HepG2 (cell line): Measurements from ENCODE around the gene MRPL27. TPM values are rescaled to one million over a fixed set of nuclear protein-coding genes. Genes with fewer than 3 reads are reported as not detected.
A peak's percentile ranks its signal among the peaks of the same experiment; 100 is the strongest.

ENCODE experiments used
- CC2D1A ChIP-seq: sonication (generic); formaldehyde crosslinking; IDR thresholded peaks from 2 replicates; pipeline ENCODE4 v1.8.1; 2023; ENCODE audit warnings: mild to moderate bottlenecking, missing genetic modification reagents
- CEBPB ChIP-seq: IDR thresholded peaks from 2 replicates; pipeline ENCODE4 v1.6.1; 2011; ENCODE audit warnings: low read depth, low read length, improper control_type of control experiment, borderline replicate concordance
- CENPT ChIP-seq: sonication (generic); formaldehyde crosslinking; IDR thresholded peaks from 2 replicates; pipeline ENCODE4 v1.8.0; 2022; ENCODE audit warnings: low read depth, mild to moderate bottlenecking, moderate library complexity, missing genetic modification reagents
- JUN ChIP-seq: sonication (generic); formaldehyde crosslinking; IDR thresholded peaks from 2 replicates; pipeline ENCODE4 v1.4.0; 2020; ENCODE audit warnings: mild to moderate bottlenecking, missing genetic modification reagents
- MNT ChIP-seq: fragments of 450-650 bp; IDR thresholded peaks from 2 replicates; pipeline ENCODE4 v1.6.1; 2016
- NFE2 ChIP-seq: sonication (generic); formaldehyde crosslinking; IDR thresholded peaks from 2 replicates; pipeline ENCODE4 v1.4.0; 2020; ENCODE audit warnings: missing genetic modification reagents
- PLRG1 ChIP-seq: fragments of 450-650 bp; conservative IDR thresholded peaks from 2 replicates; pipeline ENCODE4 v1.6.1; 2016
- REXO4 ChIP-seq: sonication (generic); formaldehyde crosslinking; IDR thresholded peaks from 2 replicates; pipeline ENCODE4 v1.8.0; 2022; ENCODE audit warnings: missing genetic modification reagents, mild to moderate bottlenecking, borderline replicate concordance
- RFX1 ChIP-seq: fragments of 450-650 bp; IDR thresholded peaks from 2 replicates; pipeline ENCODE4 v1.6.1; 2017
- RNF2 ChIP-seq: fragments of 450-650 bp; conservative IDR thresholded peaks from 2 replicates; pipeline ENCODE4 v1.6.1; 2016; ENCODE audit warnings: low read depth
- SMAD1 ChIP-seq: sonication (generic); formaldehyde crosslinking; IDR thresholded peaks from 2 replicates; pipeline ENCODE4 v1.4.0; 2020; ENCODE audit warnings: missing genetic modification reagents, low read depth, mild to moderate bottlenecking, borderline replicate concordance
- TEAD2 ChIP-seq: sonication (generic); formaldehyde crosslinking; IDR thresholded peaks from 2 replicates; pipeline ENCODE4 v1.9.0; 2021; ENCODE audit warnings: missing genetic modification reagents
- U2AF1 ChIP-seq: fragments of 200-400 bp; formaldehyde crosslinking; optimal IDR thresholded peaks from 2 replicates; pipeline ENCODE3; 2017; ENCODE audit warnings: mild to moderate bottlenecking, low read depth, low read length
- WIZ ChIP-seq: sonication (generic); formaldehyde crosslinking; IDR thresholded peaks from 2 replicates; pipeline ENCODE4 v1.5.1; 2020; ENCODE audit warnings: mild to moderate bottlenecking, missing genetic modification reagents
- ZNF180 ChIP-seq: sonication (generic); formaldehyde crosslinking; IDR thresholded peaks from 2 replicates; pipeline ENCODE4 v1.4.0; 2020; ENCODE audit warnings: low read depth, missing genetic modification reagents, borderline replicate concordance
- ZNF235 ChIP-seq: sonication (generic); formaldehyde crosslinking; IDR thresholded peaks from 2 replicates; pipeline ENCODE4 v1.8.1; 2023; ENCODE audit warnings: mild to moderate bottlenecking, missing genetic modification reagents, borderline replicate concordance
- ZNF24 ChIP-seq: fragments of 450-650 bp; IDR thresholded peaks from 2 replicates; pipeline ENCODE4 v1.6.1; 2017; ENCODE audit warnings: antibody characterized with exemption, mild to moderate bottlenecking
- ZNF329 ChIP-seq: sonication (generic); formaldehyde crosslinking; IDR thresholded peaks from 2 replicates; pipeline ENCODE4 v1.9.0; 2021; ENCODE audit warnings: low read depth, mild to moderate bottlenecking, missing genetic modification reagents
- ZNF362 ChIP-seq: sonication (generic); formaldehyde crosslinking; IDR thresholded peaks from 2 replicates; pipeline ENCODE4 v1.4.0; 2020; ENCODE audit warnings: missing genetic modification reagents, mild to moderate bottlenecking, borderline replicate concordance
- ZNF496 ChIP-seq: sonication (generic); formaldehyde crosslinking; IDR thresholded peaks from 2 replicates; pipeline ENCODE4 v1.8.1; 2023; ENCODE audit warnings: mild to moderate bottlenecking, moderate library complexity, missing genetic modification reagents; ENCODE audit not compliant: insufficient replicate concordance
- ZNF607 ChIP-seq: sonication (generic); formaldehyde crosslinking; IDR thresholded peaks from 2 replicates; pipeline ENCODE4 v1.5.1; 2020; ENCODE audit warnings: missing genetic modification reagents, mild to moderate bottlenecking, borderline replicate concordance
- ZNF777 ChIP-seq: sonication (generic); formaldehyde crosslinking; IDR thresholded peaks from 2 replicates; pipeline ENCODE4 v1.4.0; 2020; ENCODE audit warnings: missing genetic modification reagents
- ZNF784 ChIP-seq: sonication (generic); formaldehyde crosslinking; IDR thresholded peaks from 2 replicates; pipeline ENCODE4 v1.5.1; 2020; ENCODE audit warnings: missing genetic modification reagents, mild to moderate bottlenecking, borderline replicate concordance
- ZSCAN5A ChIP-seq: sonication (generic); formaldehyde crosslinking; IDR thresholded peaks from 2 replicates; pipeline ENCODE4 v1.8.0; 2022; ENCODE audit warnings: mild to moderate bottlenecking, missing genetic modification reagents, borderline replicate concordance
- polyA plus RNA-seq, 8 experiments: library from polyadenylated mRNA; depleted of rRNA in 3 of 8; stranded (reverse) in 7 of 8; unstranded in 1 of 8; fragments of >200 nt; fragmentation: Illumina TruSeq in 4 of 8; extraction: Trizol in 4 of 8; gene quantifications; 2 replicates each; pipeline versions ENCODE4 v1.2.1 to v1.2.3, GENCODE V29; 2011 to 2016; ENCODE audit warnings: low read depth in 4 of 8, missing spikeins in 1 of 8, mixed read lengths in 1 of 8; ENCODE audit not compliant: insufficient read depth in 1 of 8
- total RNA-seq, 5 experiments: library from RNA; depleted of rRNA; stranded (reverse); fragments of >200 nt; fragmentation: Illumina TruSeq; extraction: Trizol; gene quantifications; 2 replicates each; pipeline ENCODE4 v1.2.3, GENCODE V29; 2016; ENCODE audit warnings: low read depth in 1 of 5

The MRPL27 gene
- total and polyA plus RNA-seq, 2 of the 13 experiments (the other 11 are each of a cell fraction or from before 2014, with no cell fraction given): 137 to 217 TPM

GRCh38 chr17:50372758-50373556 is at the start of gene MRPL27, which contains the start of gene EME1 (continued):
- TF ChIP-seq ZNF784 (CRISPR knock-in tag): peak; percentile 93; the same call in 1 of the 2 replicates
- TF ChIP-seq RNF2: peak; percentile 84
- TF ChIP-seq REXO4 (CRISPR knock-in tag): no peak
- no peak for TF ChIP-seq NFE2 (CRISPR knock-in tag)
- TF ChIP-seq ZNF235 (CRISPR knock-in tag): peak; percentile 92; the same call in 1 of the 2 replicates
- no peak for TF ChIP-seq PLRG1
- peak; percentile 95 for TF ChIP-seq ZNF607 (CRISPR knock-in tag)
- peak; percentile 82; the same call in 1 of the 2 replicates for TF ChIP-seq CENPT (CRISPR knock-in tag)
- no peak for TF ChIP-seq RFX1
- TF ChIP-seq ZNF24: no peak
- peak; percentile 85 for TF ChIP-seq U2AF1
- peak; percentile 44 for TF ChIP-seq JUN (CRISPR knock-in tag)
- TF ChIP-seq TEAD2: no peak
- peak; percentile 78 for TF ChIP-seq ZNF777
- peak; percentile 86 for TF ChIP-seq MNT
- peak; percentile 44; the same call in 1 of the 2 replicates for TF ChIP-seq ZSCAN5A (CRISPR knock-in tag)
- TF ChIP-seq CC2D1A (CRISPR knock-in tag): peak; percentile 99
- TF ChIP-seq CEBPB: no peak
- peak; percentile 73; the same call in 1 of the 2 replicates for TF ChIP-seq ZNF329 (CRISPR knock-in tag)
- peak; percentile 96 for TF ChIP-seq WIZ (CRISPR knock-in tag)
- no peak for TF ChIP-seq ZNF180
- TF ChIP-seq ZNF362 (CRISPR knock-in tag): peak; percentile 42; the same call in 1 of the 2 replicates
- no peak for TF ChIP-seq ZNF496
- TF ChIP-seq SMAD1 (CRISPR knock-in tag): no peak; the same call in 1 of the 2 replicates
